Measurements from ENCODE around the gene LIN37.
"Not testable (repeated sequence)": the region's sequence is repeated elsewhere in the genome, so short reads cannot be mapped to it uniquely, and the experiment has no call there.

LIN37 gene

GRCh38 chr19:35719402-35720162 is 28.8 kb upstream of the LIN37 start:
- ATAC-seq: no peak

GRCh38 chr19:35720163-35720524 is 28.2 kb upstream of the LIN37 start:
- ATAC-seq: no peak

- no peak for ATAC-seq
These were observed 27.7 kb upstream of the LIN37 start for GRCh38 chr19:35720648-35721047.

- ATAC-seq: no peak
These were observed 27.0 kb upstream of the LIN37 start for GRCh38 chr19:35721374-35721773.

- no peak for ATAC-seq
These were observed 25.9 kb upstream of the LIN37 start for GRCh38 chr19:35722461-35722860.

- no peak for ATAC-seq
These were observed 25.5 kb upstream of the LIN37 start for GRCh38 chr19:35722897-35723296.

- no peak for ATAC-seq
These were observed 24.7 kb upstream of the LIN37 start for GRCh38 chr19:35723671-35724070.

- ATAC-seq: not testable (repeated sequence)
These were observed 24.2 kb upstream of the LIN37 start for GRCh38 chr19:35724132-35724531.

GRCh38 chr19:35724560-35724959 is 23.8 kb upstream of the LIN37 start:
- no peak for ATAC-seq

GRCh38 chr19:35725216-35725861 is 23.0 kb upstream of the LIN37 start:
- no peak for ATAC-seq

GRCh38 chr19:35727053-35727955 is 21.1 kb upstream of the LIN37 start:
- ATAC-seq: no peak

- ATAC-seq: no peak
These were observed 20.2 kb upstream of the LIN37 start for GRCh38 chr19:35727956-35728706.

- ATAC-seq: no peak
These were observed 19.4 kb upstream of the LIN37 start for GRCh38 chr19:35729021-35729420.

GRCh38 chr19:35729763-35730162 is 18.6 kb upstream of the LIN37 start:
- ATAC-seq: no peak

- no peak for ATAC-seq
These were observed 18.1 kb upstream of the LIN37 start for GRCh38 chr19:35730326-35730725.

GRCh38 chr19:35731353-35731752 is 17.0 kb upstream of the LIN37 start:
- no peak for ATAC-seq

- ATAC-seq: no peak
These were observed 16.5 kb upstream of the LIN37 start for GRCh38 chr19:35731779-35732405.

- ATAC-seq: no peak
These were observed 15.7 kb upstream of the LIN37 start for GRCh38 chr19:35732540-35733179.

GRCh38 chr19:35733180-35734125 is 14.9 kb upstream of the LIN37 start:
- no peak for ATAC-seq

- no peak for ATAC-seq
These were observed 14.1 kb upstream of the LIN37 start for GRCh38 chr19:35734273-35734672.

GRCh38 chr19:35734889-35735288 is 13.5 kb upstream of the LIN37 start:
- ATAC-seq: no peak
